SK-N-SH (cell line): ENCODE results near the gene TM4SF4. TPM values are rescaled to one million over a fixed set of nuclear protein-coding genes. Genes with fewer than 3 reads are reported as not detected.

Experiments used
- CTCF ChIA-PET: fragments of 300-600, 350-600 bp; formaldehyde crosslinking; extraction: SDS; loops from one replicate; lab custom pipeline; 2021; lab: Yijun Ruan, JAX
- POLR2A ChIA-PET: fragments of 350-600 bp; sonication (Branson Sonifier 250); formaldehyde crosslinking; extraction: SDS; loops from one replicate; lab custom pipeline; 2020; ENCODE audit warnings: antibody characterized with exemption, inconsistent platforms; lab: Yijun Ruan, JAX
- DNase-seq: peaks from one replicate; pipeline ENCODE4 v3.0.0; 2012
- H2AFZ ChIP-seq: fragments of 200-600 bp; sonication (generic); 2 replicates; pipeline ENCODE4 v1.8.1; 2016; ENCODE audit warnings: antibody characterized with exemption, mild to moderate bottlenecking, low read depth
- H3F3A ChIP-seq: fragments of 200-600 bp; sonication (generic); replicated peaks from 2 replicates; pipeline ENCODE3; 2016; ENCODE audit warnings: antibody characterized with exemption, mild to moderate bottlenecking; ENCODE audit not compliant: insufficient read depth
- H3K27ac ChIP-seq, 2 experiments: fragments of 200-500 bp in 1 of 2; fragments of 200-600 bp in 1 of 2; sonication (Bioruptor generic) in 1 of 2; sonication (generic), shearing (Covaris generic) in 1 of 2; 2 replicates each; pipeline versions ENCODE4 v1.5.1 to v1.6.1; 2014 to 2016; ENCODE audit warnings: low read depth in 2 of 2, inconsistent platforms in 1 of 2, low read length in 1 of 2, mild to moderate bottlenecking in 1 of 2, mixed read lengths in 1 of 2
- H3K27me3 ChIP-seq: fragments of 200-600 bp; sonication (generic), shearing (Covaris generic); 2 replicates; pipeline ENCODE4 v1.6.1; 2016; ENCODE audit warnings: mixed run types; ENCODE audit not compliant: insufficient read depth
- H3K36me3 ChIP-seq, 2 experiments: fragments of 200-500 bp in 1 of 2; fragments of 200-600 bp in 1 of 2; sonication (Bioruptor generic) in 1 of 2; sonication (generic) in 1 of 2; replicated peaks in 1 of 2; 2 replicates each; pipeline versions ENCODE3 to v1.5.1; 2014 to 2016; ENCODE audit warnings: low read length in 1 of 2, mild to moderate bottlenecking in 1 of 2; ENCODE audit not compliant: insufficient read depth in 2 of 2, control insufficient read depth in 1 of 2
- H3K4me1 ChIP-seq, 2 experiments: fragments of 200-500 bp in 1 of 2; fragments of 200-600 bp in 1 of 2; sonication (Bioruptor generic) in 1 of 2; sonication (generic), shearing (Covaris generic) in 1 of 2; 2 replicates each; pipeline versions ENCODE4 v1.5.1 to v1.6.1; 2014 to 2016; ENCODE audit warnings: low read depth in 1 of 2, low read length in 1 of 2, mixed run types in 1 of 2; ENCODE audit not compliant: insufficient read depth in 2 of 2, control insufficient read depth in 1 of 2
- H3K4me2 ChIP-seq: fragments of 200-600 bp; sonication (generic), shearing (Covaris generic); 2 replicates; pipeline ENCODE4 v1.6.1; 2017; ENCODE audit warnings: mixed run types
- H3K4me3 ChIP-seq, 2 experiments: fragments of 200-500 bp in 1 of 2; fragments of 200-600 bp in 1 of 2; sonication (Bioruptor generic) in 1 of 2; sonication (generic), shearing (Covaris generic) in 1 of 2; 2 replicates each; pipeline versions ENCODE4 v1.5.1 to v1.8.1; 2014 to 2016; ENCODE audit warnings: low read depth in 2 of 2, inconsistent platforms in 1 of 2, low read length in 1 of 2, mild to moderate bottlenecking in 1 of 2, mixed read lengths in 1 of 2, moderate library complexity in 1 of 2
- H3K79me2 ChIP-seq: fragments of 200-600 bp; sonication (generic); 2 replicates; pipeline ENCODE4 v1.8.1; 2017; ENCODE audit warnings: mild to moderate bottlenecking; ENCODE audit not compliant: insufficient read depth
- H3K9ac ChIP-seq: fragments of 200-600 bp; sonication (generic); 2 replicates; pipeline ENCODE4 v1.6.1; 2017; ENCODE audit warnings: mixed run types
- H3K9me2 ChIP-seq: fragments of 200-600 bp; sonication (generic); 2 replicates; pipeline ENCODE4 v1.6.1; 2017; ENCODE audit warnings: mixed run types
- H3K9me3 ChIP-seq: fragments of 200-600 bp; sonication (generic); 2 replicates; pipeline ENCODE4 v1.6.1; 2017; ENCODE audit warnings: mixed run types, mild to moderate bottlenecking, moderate library complexity
- H4K20me1 ChIP-seq: fragments of 200-600 bp; sonication (generic); 2 replicates; pipeline ENCODE4 v1.6.1; 2017; ENCODE audit warnings: mild to moderate bottlenecking, mixed run types; ENCODE audit not compliant: insufficient read depth
- CHD2 ChIP-seq: fragments of 150-350 bp; IDR thresholded peaks from 2 replicates; pipeline ENCODE4 v1.6.1; 2018; ENCODE audit warnings: low read length; ENCODE audit not compliant: partially characterized antibody
- EP300 ChIP-seq, 2 experiments: IDR thresholded peaks; 2 replicates each; pipeline versions ENCODE4 v1.4.0 to v1.6.1; 2012; ENCODE audit warnings: borderline replicate concordance in 1 of 2, low read depth in 1 of 2, low read length in 1 of 2
- EZH2phosphoT487 ChIP-seq: fragments of 200-600 bp; sonication (generic); IDR thresholded peaks from 2 replicates; pipeline ENCODE4 v1.6.1; 2017; ENCODE audit warnings: low read depth, mixed run types, mild to moderate bottlenecking, antibody characterized with exemption, moderate library complexity, borderline replicate concordance
- FOXJ3 ChIP-seq: sonication (generic); formaldehyde crosslinking; IDR thresholded peaks from 2 replicates; pipeline ENCODE4 v1.5.1; 2020; ENCODE audit warnings: mild to moderate bottlenecking, missing genetic modification reagents
- MAX ChIP-seq: IDR thresholded peaks from 2 replicates; pipeline ENCODE4 v1.4.0; 2012; ENCODE audit warnings: low read depth
- NRF1 ChIP-seq: IDR thresholded peaks from 2 replicates; pipeline ENCODE4 v1.6.1; 2012; ENCODE audit warnings: low read depth, mild to moderate bottlenecking, low read length
- POLR2AphosphoS5 ChIP-seq: IDR thresholded peaks from 2 replicates; pipeline ENCODE4 v1.6.1; 2012; ENCODE audit warnings: low read depth, low read length
- RXRA ChIP-seq: IDR thresholded peaks from 2 replicates; pipeline ENCODE4 v1.4.0; 2012; ENCODE audit warnings: low read depth, mild to moderate bottlenecking, borderline replicate concordance
- TCF12 ChIP-seq: IDR thresholded peaks from 2 replicates; pipeline ENCODE4 v1.4.0; 2012
- USF1 ChIP-seq: IDR thresholded peaks from 2 replicates; pipeline ENCODE4 v1.4.0; 2012; ENCODE audit warnings: low read depth, borderline replicate concordance
- WGBS: methylation state at CpG from one replicate; pipeline ENCODE4 v1.1.6; 2017; ENCODE audit warnings: low lambda C conversion rate; 5-methylcytosine and 5-hydroxymethylcytosine counted together
- polyA plus RNA-seq, 3 experiments: library from polyadenylated mRNA; depleted of rRNA; stranded (reverse); fragments of >200 nt; gene quantifications; 2 replicates each; pipeline ENCODE4 v1.2.3, GENCODE V29; 2012

The TM4SF4 gene
- polyA plus RNA-seq, 1 of the 3 experiments (the other 2 are of a cell fraction), result 0.08 TPM

GRCh38 chr3:149454746-149455145 lies 19.8 kb upstream of the TM4SF4 start:
- TF ChIP-seq EP300 (IDR thresholded peaks at IDR 0.05; ENCODE audit: borderline replicate concordance in 1 of 2, low read depth in 1 of 2, low read length in 1 of 2), result peak in 1 of 2 experiments; percentile 17; a peak in 1 of 4 replicates
- TF ChIP-seq MAX, result no peak
- peak; percentile 36; the same call in 1 of the 2 replicates for TF ChIP-seq TCF12
- TF ChIP-seq RXRA, result 0 out of 2 replicates have a peak, but pooled peaks have one; percentile 9
- Histone ChIP-seq H3F3A (peaks cover 5% of the 10 kb centered on the region), H3K9me2 (no peaks in the 10 kb centered on the region), H3K79me2 (no peaks in the 10 kb centered on the region), H3K4me2 (no peak overlapping the region), H3K9ac (no peak overlapping the region), H3K4me1 (peaks cover 4 to 5% of the 10 kb centered on the region in 2 experiments; a peak in 2 of 4 replicates), H3K27ac (peak overlapping the region in 1 of 2 experiments; percentile 32; a peak in 1 of 4 replicates), H2AFZ (peak overlapping the region; percentile 25; the same call in 1 of the 2 replicates), H4K20me1 (no peaks in the 10 kb centered on the region), H3K27me3 (no peaks in the 10 kb centered on the region), H3K9me3 (no peaks in the 10 kb centered on the region), H3K36me3 (no peaks in the 10 kb centered on the region), H3K4me3 (no peak overlapping the region)
- DNase-seq, result no peak
- ChIA-PET CTCF (interaction anchor here (0.9 to 2.2 kb wide), 2 partner anchors 12 to 26 kb away, joined by 3 to 9 read pairs; no protein-coding TSS in a partner anchor), POLR2A (no interaction called here)

GRCh38 chr3:149455366-149455765 lies 19.1 kb upstream of the TM4SF4 start:
- POLR2A ChIA-PET, result no interaction called here
- H3F3A ChIP-seq, result peaks cover 5% of the 10 kb centered on the region
- CTCF ChIA-PET, result interaction anchor here (0.9 to 2.2 kb wide), 2 partner anchors 11 to 25 kb away, joined by 3 to 9 read pairs; no protein-coding TSS in a partner anchor
- WGBS, result 84% methylated on average over 3 of the region's 3 CpGs
- H3K4me1 ChIP-seq, result peaks cover 4% of the 10 kb centered on the region in 2 experiments; a peak in 2 of 4 replicates
- H3K36me3 ChIP-seq, result no peaks in the 10 kb centered on the region
- no peaks in the 10 kb centered on the region for H3K9me3 ChIP-seq
- no peak overlapping the region for H3K27ac ChIP-seq
- no peak for DNase-seq
- no peaks in the 10 kb centered on the region for H3K27me3 ChIP-seq
- peak overlapping the region; percentile 25; the same call in 1 of the 2 replicates for H2AFZ ChIP-seq
- TF ChIP-seq NRF1, result no peak
- TF ChIP-seq MAX, result no peak
- TF ChIP-seq CHD2, result no peak
- TF ChIP-seq FOXJ3 (CRISPR knock-in tag), result no peak
- no peak for TF ChIP-seq USF1
- TF ChIP-seq POLR2AphosphoS5, result no peak
- TF ChIP-seq TCF12, result no peak
- no peak for TF ChIP-seq EZH2phosphoT487
- TF ChIP-seq, all 33 proteins: peak for 0
- Histone ChIP-seq H3K9me2 (no peaks in the 10 kb centered on the region), H3K4me2 (no peak overlapping the region), H4K20me1 (no peaks in the 10 kb centered on the region), H3K79me2 (no peaks in the 10 kb centered on the region), H3K4me3 (no peak overlapping the region), H3K9ac (no peak overlapping the region)
